GM21381 (cell line): ENCODE results near the gene VSIR.

Experiments used
- ATAC-seq: cut with Tn5 transposase; IDR thresholded peaks from one replicate; pipeline ENCODE4 v1.9.1; 2021; ENCODE audit warnings: mild to moderate bottlenecking, moderate library complexity; ENCODE audit not compliant: unreplicated experiment

Gene VSIR

GRCh38 chr10:71715860-71716259 lies 57.5 kb downstream of the VSIR start:
- no peak for ATAC-seq

GRCh38 chr10:71715026-71715425 lies 58.3 kb downstream of the VSIR start:
- ATAC-seq: no peak

GRCh38 chr10:71714592-71714991 lies 58.7 kb downstream of the VSIR start:
- no peak for ATAC-seq

GRCh38 chr10:71714031-71714410 lies 59.3 kb downstream of the VSIR start:
- no peak for ATAC-seq

- no peak for ATAC-seq
These were observed 59.9 kb downstream of the VSIR start for GRCh38 chr10:71713135-71714030.

- ATAC-seq: no peak
These were observed 60.7 kb downstream of the VSIR start for GRCh38 chr10:71712572-71713134.

- no peak for ATAC-seq
These were observed 61.1 kb downstream of the VSIR start for GRCh38 chr10:71712170-71712569.

- no peak for ATAC-seq
These were observed 62.2 kb downstream of the VSIR start for GRCh38 chr10:71711052-71711623.

- no peak for ATAC-seq
These were observed 62.8 kb downstream of the VSIR start for GRCh38 chr10:71710519-71710918.

GRCh38 chr10:71708897-71709882 lies 64.1 kb downstream of the VSIR start:
- ATAC-seq: no peak

GRCh38 chr10:71708301-71708703 lies 65.0 kb downstream of the VSIR start:
- ATAC-seq: no peak

- no peak for ATAC-seq
These were observed 66.0 kb downstream of the VSIR start for GRCh38 chr10:71707240-71707789.

GRCh38 chr10:71706216-71707121 lies 66.9 kb downstream of the VSIR start:
- ATAC-seq: no peak

- ATAC-seq: no peak
These were observed 67.7 kb downstream of the VSIR start for GRCh38 chr10:71705582-71705981.

- ATAC-seq: no peak
These were observed 68.5 kb downstream of the VSIR start for GRCh38 chr10:71704816-71705215.

- no peak for ATAC-seq
These were observed 69.7 kb downstream of the VSIR start for GRCh38 chr10:71703577-71703976.

GRCh38 chr10:71701496-71702132 lies 71.7 kb downstream of the VSIR start:
- no peak for ATAC-seq

- no peak for ATAC-seq
These were observed 72.5 kb downstream of the VSIR start for GRCh38 chr10:71700731-71701368.

- no peak for ATAC-seq
These were observed 74.6 kb downstream of the VSIR start for GRCh38 chr10:71698737-71699136.
